Measurements from ENCODE around the gene SPG7.

SPG7 gene

GRCh38 chr16:89491974-89492687, 16.1 kb upstream of the SPG7 start:
- Histone ChIP-seq H3K79me2 (ENCODE audit: insufficient read depth, low read length) (peaks cover 19% of the 10 kb centered on the region), H3K9me3 (ENCODE audit: low read length) (no peaks in the 10 kb centered on the region), H2AFZ (ENCODE audit: low read length) (no peak overlapping the region), H3K27ac (ENCODE audit: low read depth, low read length, poor library complexity, severe bottlenecking) (no peak overlapping the region), H3K4me2 (ENCODE audit: low read length) (peak overlapping the region; percentile 70), H3K4me1 (ENCODE audit: insufficient read depth, low read length, severe bottlenecking) (peaks cover 32% of the 10 kb centered on the region), H3K4me3 (ENCODE audit: low read depth, low read length, poor library complexity, severe bottlenecking) (peak overlapping the region; percentile 77), H3K9ac (ENCODE audit: low read length) (peak overlapping the region; percentile 79; the same call in 1 of the 2 replicates), H3K36me3 (ENCODE audit: insufficient read depth, low read length) (peaks cover 2% of the 10 kb centered on the region), H3K27me3 (ENCODE audit: insufficient read depth, low read length) (no peaks in the 10 kb centered on the region), H3K9me2 (ENCODE audit: low read depth, low read length) (no peaks in the 10 kb centered on the region), H4K20me1 (ENCODE audit: insufficient read depth, low read length) (no peaks in the 10 kb centered on the region), H3F3A (ENCODE audit: insufficient read depth, low read length) (no peaks in the 10 kb centered on the region)
- TF ChIP-seq EZH2 (IDR thresholded peaks at IDR 0.05; ENCODE audit: borderline replicate concordance, low read length) (no peak), CTCF (IDR thresholded peaks at IDR 0.05; ENCODE audit: low read length) (no peak)

- H3K4me1 ChIP-seq (ENCODE audit: insufficient read depth, low read length, severe bottlenecking), result peaks cover 16% of the 10 kb centered on the region
- no peak overlapping the region for H3K4me2 ChIP-seq (ENCODE audit: low read length)
- no peak overlapping the region for H3K9ac ChIP-seq (ENCODE audit: low read length)
- H3K36me3 ChIP-seq (ENCODE audit: insufficient read depth, low read length), result 0 out of 2 replicates have a peak, but pooled peaks cover 2% of the 10 kb centered on the region
- peaks cover 2% of the 10 kb centered on the region for H3K79me2 ChIP-seq (ENCODE audit: insufficient read depth, low read length)
- no peak overlapping the region for H2AFZ ChIP-seq (ENCODE audit: low read length)
- no peaks in the 10 kb centered on the region for H4K20me1 ChIP-seq (ENCODE audit: insufficient read depth, low read length)
- H3K27ac ChIP-seq (ENCODE audit: low read depth, low read length, poor library complexity, severe bottlenecking), result no peak overlapping the region
- H3F3A ChIP-seq (ENCODE audit: insufficient read depth, low read length), result no peaks in the 10 kb centered on the region
- H3K9me3 ChIP-seq (ENCODE audit: low read length), result no peaks in the 10 kb centered on the region
- no peaks in the 10 kb centered on the region for H3K27me3 ChIP-seq (ENCODE audit: insufficient read depth, low read length)
- no peak for TF ChIP-seq CTCF (IDR thresholded peaks at IDR 0.05; ENCODE audit: low read length)
- TF ChIP-seq EZH2 (IDR thresholded peaks at IDR 0.05; ENCODE audit: borderline replicate concordance, low read length), result no peak
- H3K9me2 ChIP-seq (ENCODE audit: low read depth, low read length), result no peaks in the 10 kb centered on the region
- no peak overlapping the region for H3K4me3 ChIP-seq (ENCODE audit: low read depth, low read length, poor library complexity, severe bottlenecking)
Observed at GRCh38 chr16:89493776-89494175, 14.4 kb upstream of the SPG7 start.

- Histone ChIP-seq H3K9ac (ENCODE audit: low read length) (no peak overlapping the region), H3K27me3 (ENCODE audit: insufficient read depth, low read length) (no peaks in the 10 kb centered on the region), H2AFZ (ENCODE audit: low read length) (no peak overlapping the region), H3K4me2 (ENCODE audit: low read length) (no peak overlapping the region), H3K27ac (ENCODE audit: low read depth, low read length, poor library complexity, severe bottlenecking) (no peak overlapping the region), H3K4me3 (ENCODE audit: low read depth, low read length, poor library complexity, severe bottlenecking) (no peak overlapping the region), H3K9me2 (ENCODE audit: low read depth, low read length) (no peaks in the 10 kb centered on the region), H3K79me2 (ENCODE audit: insufficient read depth, low read length) (no peaks in the 10 kb centered on the region), H3K36me3 (ENCODE audit: insufficient read depth, low read length) (0 out of 2 replicates have a peak, but pooled peaks cover 4% of the 10 kb centered on the region), H3F3A (ENCODE audit: insufficient read depth, low read length) (no peaks in the 10 kb centered on the region), H4K20me1 (ENCODE audit: insufficient read depth, low read length) (no peaks in the 10 kb centered on the region), H3K4me1 (ENCODE audit: insufficient read depth, low read length, severe bottlenecking) (peaks cover 14% of the 10 kb centered on the region), H3K9me3 (ENCODE audit: low read length) (no peaks in the 10 kb centered on the region)
- no peak for TF ChIP-seq EZH2 (IDR thresholded peaks at IDR 0.05; ENCODE audit: borderline replicate concordance, low read length)
- TF ChIP-seq CTCF (IDR thresholded peaks at IDR 0.05; ENCODE audit: low read length), result no peak
Observed at GRCh38 chr16:89495121-89495520, 13.1 kb upstream of the SPG7 start.
